ENCODE data around the gene GRM3. TPM values are rescaled to one million over a fixed set of nuclear protein-coding genes. Genes with fewer than 3 reads are reported as not detected.

The GRM3 gene
- polyA plus RNA-seq, 2 of the 4 experiments (the other 2 are of a cell fraction) = not detected

GRCh38 chr7:86825264-86825663, 181.6 kb downstream of the GRM3 start:
- DNase-seq (ENCODE audit: low read depth in 1 of 2, low spot score in 1 of 2) (no peak), ATAC-seq (no peak), FAIRE-seq (no peak)
- TF ChIP-seq CTCF (IDR thresholded peaks at IDR 0.05) (no peak), SMC3 (IDR thresholded peaks at IDR 0.05) (no peak), ESRRA (IDR thresholded peaks at IDR 0.05; ENCODE audit: borderline replicate concordance, low read length) (no peak), EHF (CRISPR knock-in tag; IDR thresholded peaks at IDR 0.05) (no peak)
- CTCF ChIA-PET = interaction anchor here (1.0 kb wide), 1 partner anchor 10 kb away, joined by 3 read pairs; no protein-coding TSS in a partner anchor
- Histone ChIP-seq H3K9me3 (no peaks in the 10 kb centered on the region), H3K4me2 (no peak overlapping the region), H3K27ac (no peak overlapping the region), H3K4me1 (no peaks in the 10 kb centered on the region), H3K4me3 (no peak overlapping the region)
- WGBS (ENCODE audit: missing lambda C conversion rate) = 4% methylated on average over 4 of the region's 4 CpGs
- POLR2A ChIA-PET = no interaction called here

DNA sequence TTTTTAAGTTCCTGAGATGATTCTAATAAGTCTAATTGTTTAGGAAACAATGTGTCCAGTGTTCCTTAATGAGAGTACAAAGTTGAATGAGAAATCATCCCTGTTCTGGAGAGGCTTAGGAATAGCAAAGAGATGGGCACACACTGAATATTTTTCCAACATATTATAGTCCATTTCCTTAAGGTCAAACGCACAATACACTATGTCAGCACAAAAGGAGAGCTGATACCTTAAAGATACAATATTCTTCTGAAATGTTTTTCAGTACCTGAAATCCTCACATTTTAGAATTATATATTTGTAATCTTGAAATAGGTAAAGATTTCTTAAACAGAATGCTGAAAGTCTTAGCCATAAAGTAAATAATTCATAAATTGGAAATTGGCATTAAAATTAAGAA, 183.2 kb downstream of the GRM3 start:
- ATAC-seq (no peak), FAIRE-seq (no peak), DNase-seq (ENCODE audit: low read depth in 1 of 2, low spot score in 1 of 2) (no peak)
- 10% methylated on average over 1 of the region's 1 CpG for WGBS (ENCODE audit: missing lambda C conversion rate)
- H3K4me3 ChIP-seq = no peak overlapping the region
- CTCF ChIA-PET = interaction anchor here (1.2 kb wide), 1 partner anchor 10 kb away, joined by 4 read pairs; no protein-coding TSS in a partner anchor
- H3K27ac ChIP-seq = no peak overlapping the region
- H3K9me3 ChIP-seq = no peaks in the 10 kb centered on the region
- POLR2A ChIA-PET = no interaction called here
- no peaks in the 10 kb centered on the region for H3K4me1 ChIP-seq
- TF ChIP-seq ZFP36 (IDR thresholded peaks at IDR 0.05; ENCODE audit: borderline replicate concordance, partially characterized antibody) = no peak
- no peak overlapping the region for H3K4me2 ChIP-seq

DNA sequence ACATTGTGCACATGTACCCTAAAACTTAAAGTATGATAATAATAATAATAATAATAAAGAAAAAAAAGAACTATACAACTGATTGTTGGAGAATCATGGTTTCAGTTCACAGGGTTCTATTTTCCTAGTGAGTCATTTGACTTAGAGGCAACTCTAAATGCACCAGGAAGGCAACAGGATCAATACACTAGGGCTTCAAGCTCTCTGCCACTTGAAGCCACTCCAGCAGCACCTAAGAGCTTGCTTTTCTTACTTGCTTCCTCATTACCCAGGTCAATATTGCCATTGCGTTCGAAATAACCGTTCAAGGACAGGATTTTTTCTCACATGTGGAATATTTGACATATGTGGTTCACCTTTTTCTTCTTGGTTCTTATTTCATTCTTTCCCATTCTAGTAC, 189.7 kb downstream of the GRM3 start:
- ChIA-PET CTCF (no interaction called here), POLR2A (no interaction called here)
- no peak for FAIRE-seq
- 4% methylated on average over 3 of the region's 3 CpGs for WGBS (ENCODE audit: missing lambda C conversion rate)
- H3K4me1 ChIP-seq = no peaks in the 10 kb centered on the region
- H3K4me3 ChIP-seq = no peak overlapping the region
- H3K9me3 ChIP-seq = no peaks in the 10 kb centered on the region
- H3K4me2 ChIP-seq = no peak overlapping the region
- DNase-seq (ENCODE audit: low read depth in 1 of 2, low spot score in 1 of 2) = no peak
- H3K27ac ChIP-seq = no peak overlapping the region
- no peak for TF ChIP-seq FOSB (CRISPR knock-in tag; IDR thresholded peaks at IDR 0.05)
- no peak for TF ChIP-seq ZSCAN20 (CRISPR knock-in tag; IDR thresholded peaks at IDR 0.05)
- TF ChIP-seq SREBF2 (IDR thresholded peaks at IDR 0.05) = no peak
- no peak for TF ChIP-seq POLR2AphosphoS2 (conservative IDR thresholded peaks at IDR 0.05; ENCODE audit: low read length)
- TF ChIP-seq, protein P1, sequence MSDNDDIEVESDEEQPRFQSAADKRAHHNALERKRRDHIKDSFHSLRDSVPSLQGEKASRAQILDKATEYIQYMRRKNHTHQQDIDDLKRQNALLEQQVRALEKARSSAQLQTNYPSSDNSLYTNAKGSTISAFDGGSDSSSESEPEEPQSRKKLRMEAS (IDR thresholded peaks at IDR 0.05) = no peak
- no peak for TF ChIP-seq FOXS1 (CRISPR knock-in tag; IDR thresholded peaks at IDR 0.05)
- no peak for TF ChIP-seq ZFP36 (IDR thresholded peaks at IDR 0.05; ENCODE audit: borderline replicate concordance, partially characterized antibody)
- TF ChIP-seq, protein P2, sequence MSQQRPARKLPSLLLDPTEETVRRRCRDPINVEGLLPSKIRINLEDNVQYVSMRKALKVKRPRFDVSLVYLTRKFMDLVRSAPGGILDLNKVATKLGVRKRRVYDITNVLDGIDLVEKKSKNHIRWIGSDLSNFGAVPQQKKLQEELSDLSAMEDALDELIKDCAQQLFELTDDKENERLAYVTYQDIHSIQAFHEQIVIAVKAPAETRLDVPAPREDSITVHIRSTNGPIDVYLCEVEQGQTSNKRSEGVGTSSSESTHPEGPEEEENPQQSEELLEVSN (IDR thresholded peaks at IDR 0.05; ENCODE audit: borderline replicate concordance, low read depth) = no peak
- TF ChIP-seq EP300 (IDR thresholded peaks at IDR 0.05) = no peak
- TF ChIP-seq HDAC2 (IDR thresholded peaks at IDR 0.05) = no peak
- no peak for TF ChIP-seq TFCP2L1 (CRISPR knock-in tag; IDR thresholded peaks at IDR 0.05)
- no peak for TF ChIP-seq CBX8 (IDR thresholded peaks at IDR 0.05)
- TF ChIP-seq, protein P3, sequence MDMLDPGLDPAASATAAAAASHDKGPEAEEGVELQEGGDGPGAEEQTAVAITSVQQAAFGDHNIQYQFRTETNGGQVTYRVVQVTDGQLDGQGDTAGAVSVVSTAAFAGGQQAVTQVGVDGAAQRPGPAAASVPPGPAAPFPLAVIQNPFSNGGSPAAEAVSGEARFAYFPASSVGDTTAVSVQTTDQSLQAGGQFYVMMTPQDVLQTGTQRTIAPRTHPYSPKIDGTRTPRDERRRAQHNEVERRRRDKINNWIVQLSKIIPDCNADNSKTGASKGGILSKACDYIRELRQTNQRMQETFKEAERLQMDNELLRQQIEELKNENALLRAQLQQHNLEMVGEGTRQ (IDR thresholded peaks at IDR 0.05) = no peak
- TF ChIP-seq ESRRA (IDR thresholded peaks at IDR 0.05; ENCODE audit: borderline replicate concordance, low read length) = no peak
- TF ChIP-seq, protein P4, sequence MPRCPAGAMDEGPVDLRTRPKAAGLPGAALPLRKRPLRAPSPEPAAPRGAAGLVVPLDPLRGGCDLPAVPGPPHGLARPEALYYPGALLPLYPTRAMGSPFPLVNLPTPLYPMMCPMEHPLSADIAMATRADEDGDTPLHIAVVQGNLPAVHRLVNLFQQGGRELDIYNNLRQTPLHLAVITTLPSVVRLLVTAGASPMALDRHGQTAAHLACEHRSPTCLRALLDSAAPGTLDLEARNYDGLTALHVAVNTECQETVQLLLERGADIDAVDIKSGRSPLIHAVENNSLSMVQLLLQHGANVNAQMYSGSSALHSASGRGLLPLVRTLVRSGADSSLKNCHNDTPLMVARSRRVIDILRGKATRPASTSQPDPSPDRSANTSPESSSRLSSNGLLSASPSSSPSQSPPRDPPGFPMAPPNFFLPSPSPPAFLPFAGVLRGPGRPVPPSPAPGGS (IDR thresholded peaks at IDR 0.05) = no peak
- TF ChIP-seq RARB (CRISPR knock-in tag; IDR thresholded peaks at IDR 0.05) = no peak
- ATAC-seq = no peak

Data from A549 (cell line).